Neural cell (in vitro differentiated cells): ENCODE measurements around the gene RAD51B.

Experiments
- CTCF ChIP-seq: fragments of 450-650 bp; IDR thresholded peaks from 2 replicates; pipeline ENCODE4 v1.5.1; 2014; ENCODE audit warnings: antibody characterized with exemption, mild to moderate bottlenecking, moderate library complexity; ENCODE audit not compliant: poor library complexity, severe bottlenecking
- EP300 ChIP-seq: fragments of 450-650 bp; conservative IDR thresholded peaks from 2 replicates; pipeline ENCODE4 v1.6.1; 2014; ENCODE audit warnings: antibody characterized with exemption, mild to moderate bottlenecking, moderate library complexity; ENCODE audit not compliant: poor library complexity, severe bottlenecking
- EZH2 ChIP-seq: fragments of 200-600, 300-800 bp; shearing (Covaris generic), sonication (generic); IDR thresholded peaks from 2 replicates; pipeline ENCODE4 v1.6.1; 2014; ENCODE audit warnings: antibody characterized with exemption, low read length, borderline replicate concordance, mild to moderate bottlenecking; ENCODE audit not compliant: insufficient read depth, poor library complexity, severe bottlenecking
- MXI1 ChIP-seq: fragments of 450-650 bp; conservative IDR thresholded peaks from 2 replicates; pipeline ENCODE4 v1.6.1; 2014; ENCODE audit warnings: antibody characterized with exemption, mild to moderate bottlenecking; ENCODE audit not compliant: poor library complexity, severe bottlenecking
- POLR2AphosphoS5 ChIP-seq: IDR thresholded peaks from 2 replicates; pipeline ENCODE4 v1.6.1; 2012
- RAD21 ChIP-seq: fragments of 450-650 bp; conservative IDR thresholded peaks from 2 replicates; pipeline ENCODE4 v1.6.1; 2014; ENCODE audit warnings: antibody characterized with exemption, mild to moderate bottlenecking, moderate library complexity
- REST ChIP-seq: IDR thresholded peaks from 2 replicates; pipeline ENCODE4 v1.6.1; 2012; ENCODE audit warnings: borderline replicate concordance
- SMC3 ChIP-seq: fragments of 450-650 bp; conservative IDR thresholded peaks from 2 replicates; pipeline ENCODE4 v1.6.1; 2014; ENCODE audit warnings: antibody characterized with exemption, mild to moderate bottlenecking, moderate library complexity; ENCODE audit not compliant: poor library complexity
- TAF1 ChIP-seq: IDR thresholded peaks from 2 replicates; pipeline ENCODE4 v1.6.1; 2012; ENCODE audit warnings: low read depth

GRCh38 chr14:68140076-68140741, 320.6 kb downstream of the RAD51B start:
- no peak for TF ChIP-seq EZH2
- no peak for TF ChIP-seq REST
- no peak for TF ChIP-seq POLR2AphosphoS5
- TF ChIP-seq CTCF = no peak
- TF ChIP-seq SMC3 = no peak
- TF ChIP-seq EP300 = no peak
- no peak for TF ChIP-seq TAF1
- TF ChIP-seq RAD21 = no peak
- TF ChIP-seq MXI1 = no peak
